GM21723 (cell line): Measurements from ENCODE around the gene APOBEC2.
"Not testable (repeated sequence)": the region's sequence is repeated elsewhere in the genome, so short reads cannot be mapped to it uniquely, and the experiment has no call there.

ENCODE experiments used
- ATAC-seq: cut with Tn5 transposase; IDR thresholded peaks from one replicate; pipeline ENCODE4 v1.9.1; 2021; ENCODE audit warnings: mild to moderate bottlenecking, moderate library complexity; ENCODE audit not compliant: unreplicated experiment

The APOBEC2 gene

DNA sequence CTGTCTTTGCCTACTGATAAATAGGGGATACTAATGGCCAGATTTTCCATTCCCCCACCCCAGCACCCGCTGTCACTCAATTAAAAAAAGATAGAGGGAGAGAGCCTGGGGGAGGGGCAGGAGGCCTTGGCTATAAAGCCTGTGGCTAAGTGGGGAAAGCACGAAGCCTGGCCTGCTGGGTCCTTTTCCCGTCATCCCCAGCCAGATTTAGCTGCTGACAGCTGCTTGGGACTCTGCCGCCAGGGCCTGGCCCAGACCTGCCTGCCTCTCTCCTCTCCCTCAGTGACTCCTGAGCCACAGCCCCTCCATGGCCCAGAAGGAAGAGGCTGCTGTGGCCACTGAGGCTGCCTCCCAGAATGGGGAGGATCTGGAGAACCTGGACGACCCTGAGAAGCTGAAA is at the start of gene APOBEC2:
APOBEC2 (plus strand) TSS at position 162 of the 400 bp plus-strand sequence; CDS start at position 308, 146 bp downstream.
- no peak for ATAC-seq

DNA sequence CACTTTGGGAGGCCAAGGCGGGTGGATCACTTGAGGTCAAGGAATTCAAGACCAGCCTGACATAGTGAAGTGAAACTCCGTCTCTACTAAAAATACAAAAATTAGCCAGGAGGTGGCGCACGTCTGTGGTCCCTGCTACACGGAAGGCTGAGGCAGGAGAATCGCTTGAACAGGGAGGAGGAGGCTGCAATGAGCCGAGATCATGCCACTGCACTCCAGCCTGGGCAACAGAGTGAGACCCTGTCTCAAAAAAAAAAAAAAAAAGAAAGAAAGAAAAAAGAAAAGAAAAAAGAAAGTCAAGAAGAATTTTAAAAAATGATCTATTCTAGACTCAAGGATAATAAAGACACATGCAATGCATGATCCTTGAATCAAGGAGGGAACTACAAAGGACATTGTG is 46.8 kb upstream of the APOBEC2 start:
- ATAC-seq, result not testable (repeated sequence)

DNA sequence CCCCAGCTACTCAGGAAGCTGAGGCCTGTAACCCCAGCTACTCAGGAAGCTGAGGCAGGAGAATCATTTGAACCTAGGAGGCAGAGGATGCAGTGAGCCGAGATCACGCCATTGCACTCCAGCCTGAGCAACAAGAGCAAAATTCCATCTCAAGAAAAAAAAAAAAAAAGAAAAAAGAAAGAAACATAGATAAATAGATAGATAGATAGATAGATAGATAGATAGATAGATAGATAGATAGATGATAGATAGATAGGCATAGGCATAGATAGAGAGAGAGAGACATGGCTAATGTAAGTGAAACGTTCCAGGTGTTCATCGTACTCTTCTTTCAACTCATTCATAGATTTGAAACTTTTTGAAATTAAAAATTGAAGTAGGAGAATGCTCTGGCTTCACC is 46.0 kb upstream of the APOBEC2 start:
- ATAC-seq, result not testable (repeated sequence)

DNA sequence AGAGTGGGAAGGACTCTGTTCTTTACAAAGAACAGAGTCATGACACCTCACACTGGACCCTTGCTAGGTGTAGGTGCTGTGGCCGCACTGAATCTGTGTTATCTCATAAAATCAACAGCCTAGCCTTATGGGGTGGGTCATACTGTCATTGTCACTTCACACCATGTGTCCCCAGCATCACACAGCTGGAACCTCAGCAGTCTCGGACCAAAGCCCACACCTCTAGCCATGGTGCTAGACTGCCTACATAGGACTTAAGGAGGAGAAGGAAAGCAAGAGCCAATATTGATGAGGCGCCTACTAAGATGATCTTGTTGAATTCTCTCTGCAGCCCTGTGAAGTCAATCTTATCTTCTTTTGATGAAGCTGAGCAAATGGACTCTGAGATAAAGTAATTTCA is 45.0 kb upstream of the APOBEC2 start:
- no peak for ATAC-seq

DNA sequence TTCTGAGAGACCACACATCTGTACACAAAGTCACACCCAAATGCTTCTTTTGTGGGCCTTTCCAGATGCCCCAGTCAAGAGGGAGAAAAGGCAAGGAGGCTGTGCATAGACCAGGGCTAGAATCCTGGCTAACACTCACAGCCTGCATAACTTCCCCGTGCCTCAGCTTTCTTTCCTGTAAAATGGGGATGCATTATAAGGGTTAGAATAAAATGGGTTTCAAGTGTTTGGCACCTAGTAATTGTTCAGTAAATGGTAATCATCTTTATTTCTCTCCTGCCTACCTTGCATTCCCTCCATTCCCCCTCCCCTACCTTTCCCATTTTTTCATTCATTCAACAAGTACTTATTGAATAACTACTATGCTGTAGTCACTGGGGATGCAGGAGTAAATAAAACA is 43.3 kb upstream of the APOBEC2 start:
- no peak for ATAC-seq

DNA sequence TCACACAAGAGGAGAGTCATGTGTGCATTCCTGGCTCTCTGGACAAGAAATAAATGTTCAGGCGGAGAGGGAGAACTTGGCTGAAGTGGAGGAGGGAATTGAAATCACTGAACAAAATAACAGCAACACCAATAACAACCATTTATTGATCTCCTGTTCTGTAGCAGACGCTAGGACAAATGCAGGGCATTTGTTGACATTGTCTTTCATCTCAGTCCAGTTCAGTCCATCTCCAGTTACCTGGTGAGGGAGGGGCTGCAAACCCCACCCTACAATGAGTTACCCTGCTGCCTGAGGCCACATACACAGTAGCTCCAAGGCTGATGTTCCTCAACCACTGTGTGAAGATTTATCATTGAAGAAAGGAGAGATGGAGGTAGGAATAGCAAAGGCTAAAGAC is 41.3 kb upstream of the APOBEC2 start:
- no peak for ATAC-seq

DNA sequence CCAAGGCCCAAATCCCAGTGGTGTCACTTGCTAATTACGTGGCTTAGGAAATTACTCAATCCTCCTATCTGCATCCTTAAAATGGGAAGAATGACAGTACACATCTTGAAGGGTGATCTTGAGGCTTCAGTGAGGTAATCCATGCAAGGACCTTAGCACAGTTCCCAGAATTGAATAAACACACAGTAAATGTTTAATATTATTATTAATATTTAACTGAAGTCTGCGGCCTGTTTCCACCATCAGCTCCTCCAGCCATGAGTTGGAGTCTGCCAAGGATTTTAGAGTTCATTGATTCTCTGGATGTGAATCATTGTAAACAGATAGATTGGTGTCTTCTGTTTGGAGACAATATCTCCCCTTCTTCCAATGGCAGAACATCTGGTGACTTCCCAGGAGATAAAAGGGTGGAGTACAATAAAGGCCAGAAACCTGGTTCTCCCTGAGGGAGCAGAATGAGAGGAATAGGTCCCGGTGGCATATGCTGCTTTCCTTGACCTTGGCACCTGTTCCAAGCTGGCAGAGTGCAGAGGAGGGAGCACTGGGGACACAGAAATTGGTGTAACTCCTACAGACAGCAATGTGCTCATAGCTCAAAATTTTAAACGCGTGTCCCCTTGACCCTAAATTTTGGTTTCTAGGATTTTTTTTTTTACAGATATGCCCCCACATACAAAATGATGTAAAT is 39.4 kb upstream of the APOBEC2 start:
- no peak for ATAC-seq

DNA sequence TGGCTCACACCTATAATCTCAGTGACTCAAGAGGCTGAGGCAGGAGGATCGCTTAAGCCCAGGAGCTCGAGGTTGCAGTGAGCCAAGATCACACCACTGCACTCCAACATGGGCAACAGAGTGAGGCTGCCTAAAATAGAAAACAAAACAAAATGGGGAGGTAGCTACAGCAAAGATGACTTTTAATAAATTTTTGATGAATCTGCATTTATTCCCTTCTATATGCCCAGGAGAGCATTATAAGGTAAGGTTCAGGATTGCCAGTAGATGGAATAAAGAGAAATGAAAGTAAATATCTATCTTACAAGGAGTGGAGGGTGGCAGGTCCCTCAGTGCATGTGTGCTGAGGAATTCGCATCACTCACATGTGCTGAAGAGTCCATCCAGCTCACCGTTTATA is 38.2 kb upstream of the APOBEC2 start:
- ATAC-seq, result no peak

DNA sequence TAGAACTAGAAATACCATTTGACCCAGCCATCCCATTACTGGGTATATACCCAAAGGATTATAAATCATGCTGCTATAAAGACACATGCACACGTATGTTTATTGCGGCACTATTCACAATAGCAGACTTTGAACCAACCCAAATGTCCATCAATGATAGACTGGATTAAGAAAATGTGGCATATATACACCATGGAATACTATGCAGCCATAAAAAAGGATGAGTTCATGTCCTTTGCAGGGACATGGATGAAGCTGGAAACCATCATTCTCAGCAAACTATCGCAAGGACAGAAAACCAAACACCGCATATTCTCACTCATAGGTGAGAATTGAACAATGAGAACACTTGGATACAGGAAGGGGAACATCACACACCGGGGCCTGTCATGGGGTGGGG is 37.1 kb upstream of the APOBEC2 start:
- ATAC-seq, result not testable (repeated sequence)

DNA sequence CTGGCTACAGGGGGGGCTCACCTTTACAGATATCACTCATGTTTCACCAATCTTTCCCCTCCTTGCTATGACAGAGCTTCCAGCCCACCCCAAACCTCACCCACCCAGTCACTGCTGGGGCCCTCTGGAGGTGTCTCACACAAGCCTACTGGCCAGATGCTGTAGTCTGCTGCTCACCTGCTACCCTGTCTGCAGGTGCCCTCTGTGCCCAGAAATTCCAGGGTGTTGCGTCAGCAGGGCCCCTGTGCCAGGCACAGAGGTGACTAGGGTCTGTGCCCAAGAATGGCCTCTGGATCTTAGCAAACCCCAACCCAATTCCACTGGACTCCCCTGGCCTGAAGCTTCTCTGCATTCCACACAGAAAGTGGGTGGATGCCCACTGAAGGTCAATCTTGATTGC is 35.3 kb upstream of the APOBEC2 start:
- ATAC-seq, result no peak

DNA sequence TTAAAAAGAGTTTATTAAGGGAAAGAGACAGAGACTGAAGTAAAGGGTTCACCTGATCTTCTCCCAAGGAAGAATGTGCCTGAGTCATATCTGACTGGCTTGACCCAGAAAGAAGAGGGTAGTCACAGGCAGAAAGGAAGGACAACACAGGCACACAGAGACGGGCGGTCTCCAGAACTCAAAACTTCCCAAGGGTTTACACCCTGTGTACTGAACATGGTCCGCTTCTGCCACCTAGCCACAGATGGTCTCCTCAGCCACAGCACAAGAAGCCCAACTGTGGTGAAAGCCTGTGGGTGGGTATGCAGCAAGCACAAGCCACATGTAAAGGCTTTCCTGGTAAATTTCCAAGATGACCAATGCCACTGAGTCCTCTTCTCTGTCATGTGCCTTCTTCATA is 31.2 kb upstream of the APOBEC2 start:
- ATAC-seq, result no peak

DNA sequence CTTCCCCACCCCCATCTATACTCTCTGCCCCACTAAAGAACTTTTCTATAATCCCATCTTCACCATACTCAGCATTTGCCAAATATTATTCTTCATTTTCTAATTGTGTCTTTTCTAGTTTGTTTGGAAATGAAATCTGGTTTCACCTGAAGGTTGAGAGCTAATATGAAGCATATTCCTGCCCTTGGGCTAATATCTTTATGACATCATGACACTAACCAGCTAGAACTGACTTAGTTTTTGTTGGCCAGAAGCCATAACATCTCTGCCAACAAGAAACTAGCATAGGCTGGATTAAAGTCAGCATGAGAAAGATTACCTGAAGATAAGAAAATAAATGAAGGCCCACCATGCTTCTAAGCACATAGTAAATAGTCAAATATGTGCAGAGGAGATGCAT is 30.7 kb upstream of the APOBEC2 start:
- ATAC-seq, result no peak

DNA sequence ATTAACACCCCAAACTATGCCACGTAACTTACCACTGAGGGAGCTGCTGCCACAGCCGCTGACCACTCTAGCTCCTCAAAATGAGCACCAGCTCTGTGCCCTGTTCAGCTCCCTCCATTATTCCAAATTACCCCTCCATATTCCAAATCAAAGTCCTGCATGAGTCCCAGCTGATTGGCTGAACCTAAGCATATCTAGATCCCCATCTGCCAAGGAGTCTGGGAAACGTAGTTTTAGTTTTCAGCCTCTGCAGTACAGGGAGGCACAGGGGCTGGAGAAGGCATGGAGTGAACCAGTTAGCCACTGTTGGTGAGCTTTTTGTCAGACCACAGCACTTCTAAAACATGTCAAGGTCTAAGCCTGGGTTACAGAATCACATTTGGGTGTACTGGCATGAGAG is 29.9 kb upstream of the APOBEC2 start:
- no peak for ATAC-seq

DNA sequence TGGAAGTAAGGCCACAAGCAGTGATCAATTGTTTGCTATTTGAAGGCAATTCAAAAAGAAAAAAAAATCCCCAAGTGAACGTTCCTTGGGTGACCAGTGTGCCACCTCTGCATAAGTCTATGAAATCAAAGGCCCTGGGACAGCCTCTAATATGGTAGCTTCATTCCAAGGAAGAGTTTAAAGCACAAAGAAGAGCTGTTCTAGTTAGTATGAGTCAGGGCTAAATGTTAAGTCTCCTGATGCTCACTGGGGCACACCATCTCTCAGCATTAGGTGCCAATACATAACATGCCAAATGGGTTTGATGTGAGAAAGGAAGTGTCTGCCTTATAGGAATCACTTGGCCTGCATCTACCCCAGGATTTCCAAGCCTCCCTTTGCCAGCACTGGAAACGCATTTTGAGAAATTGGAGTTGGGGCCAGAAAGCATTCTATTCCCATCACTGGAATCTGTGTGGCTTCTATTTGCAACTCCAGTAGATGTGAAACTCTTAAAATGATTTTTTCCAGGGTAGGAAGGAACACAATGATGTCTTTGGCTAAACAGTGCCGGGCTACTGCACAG is 27.0 kb upstream of the APOBEC2 start:
- no peak for ATAC-seq

DNA sequence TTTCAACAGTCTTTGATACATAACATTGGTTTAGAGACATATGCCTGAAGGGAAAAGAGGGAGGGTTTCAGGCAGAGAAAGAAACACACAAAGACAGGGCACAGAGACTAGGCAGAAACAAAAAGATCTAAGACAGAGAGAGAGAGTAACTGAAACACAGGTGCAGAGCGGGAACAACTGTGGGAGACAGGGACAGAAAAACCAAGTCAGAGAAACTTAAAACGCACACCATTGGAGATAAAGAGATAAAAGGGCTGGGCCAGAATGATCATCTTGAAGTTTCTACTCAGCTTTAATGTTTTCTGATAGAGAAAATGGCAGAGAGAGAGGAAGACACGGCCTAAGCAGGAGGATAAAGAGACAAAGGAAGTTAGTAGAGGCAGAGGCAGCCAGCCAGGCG is 25.8 kb upstream of the APOBEC2 start:
- ATAC-seq, result no peak

DNA sequence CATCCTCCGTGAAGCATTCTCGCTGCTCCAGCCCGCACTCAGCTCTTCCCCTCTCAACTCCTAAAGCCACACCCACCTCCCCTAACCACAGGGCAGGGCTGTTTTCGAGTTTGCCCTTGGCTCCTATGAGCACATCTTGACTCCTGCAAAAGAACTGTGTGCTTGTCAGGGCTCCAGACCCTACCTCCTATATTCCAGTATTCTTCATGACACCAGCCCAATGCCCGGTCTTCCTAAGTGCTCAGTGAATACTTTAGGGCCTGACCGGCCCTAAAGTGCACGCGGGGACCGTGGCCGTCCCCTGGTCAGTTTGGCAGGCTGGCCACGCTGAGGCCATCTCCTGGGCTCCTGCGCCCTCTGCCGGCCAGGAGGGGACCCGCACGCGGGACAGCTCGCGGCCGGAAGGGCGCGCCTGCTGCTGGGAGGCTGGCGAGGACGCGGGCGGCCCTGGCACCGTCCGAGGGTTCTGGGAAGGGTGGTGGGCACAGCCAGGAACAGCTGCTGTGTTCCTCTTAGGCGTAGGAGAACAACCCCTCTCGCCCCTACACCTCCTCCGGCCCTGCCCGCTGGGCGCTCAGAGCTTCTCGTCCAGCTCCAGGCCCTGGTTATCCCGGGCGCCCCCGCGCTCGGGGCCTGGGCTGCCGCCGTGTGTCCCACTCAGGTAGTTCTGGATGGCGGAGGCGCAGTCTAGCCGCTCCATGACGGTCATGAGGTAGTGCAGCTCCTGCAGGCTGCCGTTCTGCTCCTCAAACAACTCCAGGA is 25.0 kb upstream of the APOBEC2 start:
- ATAC-seq, result peak; percentile 95

DNA sequence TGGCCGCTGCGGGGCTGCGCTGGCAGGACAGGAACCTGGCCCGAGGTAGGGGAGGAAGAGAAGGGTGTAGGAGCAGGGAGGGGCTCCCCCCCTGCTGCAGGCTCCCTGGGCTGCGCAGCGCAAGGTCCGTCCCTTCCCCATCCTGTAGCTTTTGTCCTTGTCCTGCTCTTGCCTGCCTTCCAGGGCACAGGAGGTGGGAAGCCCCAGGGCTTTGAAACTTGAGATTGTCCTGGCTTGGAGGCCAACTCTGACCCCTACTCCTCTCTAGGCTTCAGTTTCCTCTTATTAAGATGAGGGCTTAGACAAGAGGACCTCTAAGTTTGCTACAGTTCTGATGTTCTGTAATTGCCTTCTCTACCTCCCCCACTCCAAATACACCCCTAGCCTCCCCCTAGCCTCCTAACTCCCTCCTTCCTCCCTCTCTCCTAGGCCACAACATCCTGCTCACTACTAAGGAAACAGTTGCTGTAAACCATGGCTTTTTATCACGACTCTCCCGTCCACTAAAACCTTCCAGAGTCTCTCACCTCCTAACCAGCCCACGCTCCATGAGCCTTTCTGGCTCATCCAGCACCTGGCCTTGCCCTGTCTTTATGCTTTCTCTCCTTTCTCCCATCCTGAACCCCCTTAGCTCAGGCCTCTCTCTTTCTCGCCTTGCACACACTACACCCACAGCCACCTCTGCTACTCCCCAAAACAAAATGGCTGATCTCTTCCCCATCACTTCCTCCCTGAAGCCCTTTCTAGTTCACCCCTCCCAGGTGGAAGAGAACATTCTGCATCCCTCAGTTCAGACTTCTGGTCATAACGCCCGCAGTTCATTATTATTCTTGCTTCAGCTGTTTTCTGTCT is 24.2 kb upstream of the APOBEC2 start:
- ATAC-seq, result peak; percentile 41

DNA sequence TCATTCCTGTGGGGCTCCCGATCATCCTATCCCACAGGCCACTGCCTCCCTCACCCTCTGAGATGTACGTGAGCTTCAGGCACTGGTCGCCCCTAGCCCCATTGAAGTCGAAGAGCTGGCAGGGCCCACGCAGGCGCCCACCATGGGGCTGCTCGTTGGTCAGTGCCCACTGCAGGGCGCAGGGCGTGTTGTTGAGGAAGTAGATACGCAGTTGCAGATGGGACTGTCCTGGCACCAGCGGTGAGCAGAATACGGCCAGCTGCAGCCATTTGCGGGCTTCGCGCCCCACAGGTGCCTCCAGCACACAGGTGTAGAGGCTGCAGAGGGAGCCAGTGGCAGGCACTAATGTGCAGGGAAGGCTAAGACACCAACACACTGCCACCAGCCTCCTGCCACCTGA is 20.2 kb upstream of the APOBEC2 start:
- no peak for ATAC-seq

DNA sequence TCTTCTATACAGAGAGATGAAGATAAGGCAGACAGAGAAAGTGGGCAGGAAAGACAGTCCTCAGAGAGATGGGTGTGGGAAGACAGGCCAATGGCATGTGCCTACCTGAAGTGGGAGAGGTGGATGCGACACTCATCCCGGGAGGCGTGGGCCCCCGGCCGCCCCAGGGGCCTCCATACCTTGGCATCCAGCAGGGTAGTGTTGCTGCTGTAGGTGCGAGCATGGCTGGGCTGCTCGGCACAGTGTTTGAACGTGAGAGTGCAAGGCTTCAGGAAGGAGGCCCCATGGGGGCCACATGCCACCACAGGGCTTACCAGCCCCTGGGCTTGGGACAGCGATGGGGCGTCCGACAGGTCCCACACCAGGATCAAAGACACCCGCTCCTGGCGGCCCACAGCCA is 19.2 kb upstream of the APOBEC2 start:
- ATAC-seq, result no peak

DNA sequence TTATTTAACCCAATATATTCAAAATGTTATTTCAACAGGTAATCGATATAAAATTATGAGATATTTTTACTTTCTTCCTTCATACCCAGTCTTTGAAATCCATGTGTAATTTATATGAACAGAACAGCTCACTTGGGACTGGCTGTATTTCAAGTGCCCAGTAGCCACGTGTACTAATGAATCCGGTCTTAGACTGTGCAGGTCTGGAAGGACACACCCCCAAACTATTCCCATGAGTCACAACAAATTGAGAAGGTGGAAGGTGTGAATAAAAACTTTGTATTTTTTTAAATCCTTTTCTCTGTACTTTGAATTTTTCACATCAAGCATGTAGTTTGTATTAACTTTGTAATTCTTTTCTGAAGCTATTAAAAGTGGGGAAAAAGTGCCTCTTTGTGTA is 16.8 kb upstream of the APOBEC2 start:
- ATAC-seq, result no peak

DNA sequence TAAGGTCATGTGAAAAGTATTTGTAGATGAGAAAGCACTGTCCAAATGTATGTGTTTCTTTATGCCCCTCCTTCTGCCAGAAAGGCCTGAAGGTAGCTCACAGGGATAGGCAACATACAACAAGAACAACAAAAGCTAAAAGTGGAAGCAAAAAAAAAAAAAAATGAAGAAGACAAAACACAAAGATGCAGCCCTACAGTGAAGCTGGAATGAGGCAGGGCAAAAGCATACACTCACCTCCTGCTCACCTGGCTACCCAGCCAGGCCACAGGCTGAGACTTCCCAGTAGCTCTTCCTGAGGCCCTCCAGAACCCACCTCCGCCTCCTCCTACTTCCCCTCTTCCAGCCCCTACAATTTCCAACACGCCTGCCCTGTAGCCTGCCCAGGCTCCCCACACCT is 16.4 kb upstream of the APOBEC2 start:
- ATAC-seq, result no peak
